HG03066 (cell line): Measurements from ENCODE around the gene USE1.

Experiments used
- ATAC-seq: cut with Tn5 transposase; IDR thresholded peaks from one replicate; pipeline ENCODE4 v1.9.1; 2021; ENCODE audit warnings: low read depth; ENCODE audit not compliant: unreplicated experiment

USE1 gene

GRCh38 chr19:17202713-17203112, 12.4 kb upstream of the USE1 start:
- no peak for ATAC-seq

- ATAC-seq, result no peak
Measured at GRCh38 chr19:17205237-17206140, 9.7 kb upstream of the USE1 start.

DNA sequence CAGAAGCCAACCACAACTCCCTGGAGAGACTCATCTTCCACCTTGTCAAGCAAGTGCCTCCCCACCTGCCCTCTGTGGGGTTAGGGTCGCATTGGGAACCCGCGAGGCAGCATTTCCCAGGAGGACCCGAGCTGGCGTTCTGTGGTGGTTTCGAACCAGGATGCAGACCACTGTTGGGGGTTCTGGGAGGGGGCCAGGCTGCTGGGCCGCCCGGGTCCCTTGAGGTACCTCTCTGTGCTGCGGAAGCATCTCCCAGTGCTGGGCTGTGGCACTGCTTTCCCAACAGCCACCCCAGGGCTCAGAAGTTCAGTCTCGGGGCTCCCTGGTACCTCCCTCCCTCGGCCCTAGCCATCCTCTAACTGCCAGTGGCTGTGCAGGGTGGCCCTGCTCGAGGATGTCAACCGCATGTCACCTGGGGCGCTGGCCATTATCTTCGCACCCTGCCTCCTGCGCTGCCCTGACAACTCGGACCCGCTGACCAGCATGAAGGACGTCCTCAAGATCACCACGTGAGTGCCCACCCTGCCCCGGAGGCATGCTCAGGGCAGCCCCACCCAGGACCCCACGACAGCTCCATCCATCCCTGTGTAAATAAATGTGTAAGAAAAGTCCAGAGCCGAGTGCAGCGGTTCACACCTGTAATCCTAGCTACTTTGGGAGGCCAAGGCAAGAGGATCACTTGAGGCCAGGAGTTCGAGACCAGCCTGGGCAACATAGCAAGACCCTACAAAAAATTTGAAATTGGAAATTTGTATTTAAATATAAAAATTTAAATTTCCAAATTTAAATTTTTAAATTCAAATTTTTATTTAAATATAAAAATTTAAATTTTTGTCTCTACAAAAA, 8.2 kb upstream of the USE1 start:
- ATAC-seq, result no peak

- ATAC-seq, result no peak
Measured at GRCh38 chr19:17209126-17210036, 5.8 kb upstream of the USE1 start.

DNA sequence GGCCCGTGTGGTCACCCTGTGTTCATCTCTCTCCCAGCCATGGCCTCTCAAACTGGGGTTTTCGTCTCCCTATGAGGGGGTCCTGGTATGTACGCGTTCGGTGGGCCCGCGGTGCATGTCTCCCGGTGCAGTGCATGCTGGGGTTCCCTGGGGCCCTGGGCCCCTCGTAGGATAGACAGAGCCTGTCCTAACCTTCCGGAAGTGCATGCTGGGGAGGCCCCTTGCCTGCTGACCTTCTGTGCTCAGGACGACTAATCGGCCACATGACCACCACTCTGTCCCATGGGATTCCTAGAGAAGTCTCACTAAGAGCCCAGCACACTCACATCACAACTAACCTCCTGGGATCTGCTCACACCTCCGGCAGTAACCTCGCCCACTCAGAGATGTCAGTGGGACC, 4.9 kb upstream of the USE1 start:
- no peak for ATAC-seq

DNA sequence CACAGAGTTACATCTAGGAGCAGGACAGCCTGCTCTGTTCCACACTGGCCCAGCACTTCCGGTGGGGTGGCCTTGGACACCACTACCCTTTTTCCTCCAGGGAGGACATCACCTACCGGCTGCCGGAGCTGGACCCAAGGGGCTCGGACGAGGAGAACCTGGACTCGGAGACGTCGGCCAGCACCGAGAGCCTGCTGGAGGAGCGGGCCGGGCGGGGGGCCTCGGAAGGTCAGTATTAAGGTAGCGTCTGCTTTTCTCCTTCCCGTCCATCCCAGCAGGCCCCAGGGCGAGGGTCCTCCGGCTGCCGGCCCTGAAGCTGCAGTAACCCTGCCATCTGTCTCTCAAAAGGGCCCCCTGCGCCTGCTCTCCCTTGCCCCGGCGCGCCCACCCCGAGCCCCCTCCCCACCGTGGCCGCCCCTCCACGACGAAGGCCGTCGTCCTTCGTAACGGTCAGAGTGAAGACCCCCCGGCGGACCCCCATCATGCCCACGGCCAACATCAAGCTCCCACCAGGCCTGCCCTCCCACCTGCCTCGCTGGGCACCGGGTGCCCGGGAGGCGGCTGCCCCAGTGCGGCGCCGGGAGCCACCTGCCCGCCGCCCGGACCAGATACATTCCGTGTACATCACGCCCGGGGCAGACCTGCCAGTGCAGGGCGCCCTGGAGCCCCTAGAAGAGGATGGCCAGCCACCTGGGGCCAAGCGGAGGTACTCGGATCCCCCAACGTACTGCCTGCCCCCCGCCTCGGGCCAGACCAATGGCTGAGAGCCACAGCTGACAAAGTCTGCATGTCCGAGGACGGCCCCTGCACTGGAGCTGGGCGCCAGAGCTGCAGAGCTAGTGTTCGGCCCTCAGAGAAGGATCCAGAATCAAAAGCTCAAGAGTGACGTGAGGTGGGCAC, 3.4 kb upstream of the USE1 start:
- ATAC-seq, result no peak

DNA sequence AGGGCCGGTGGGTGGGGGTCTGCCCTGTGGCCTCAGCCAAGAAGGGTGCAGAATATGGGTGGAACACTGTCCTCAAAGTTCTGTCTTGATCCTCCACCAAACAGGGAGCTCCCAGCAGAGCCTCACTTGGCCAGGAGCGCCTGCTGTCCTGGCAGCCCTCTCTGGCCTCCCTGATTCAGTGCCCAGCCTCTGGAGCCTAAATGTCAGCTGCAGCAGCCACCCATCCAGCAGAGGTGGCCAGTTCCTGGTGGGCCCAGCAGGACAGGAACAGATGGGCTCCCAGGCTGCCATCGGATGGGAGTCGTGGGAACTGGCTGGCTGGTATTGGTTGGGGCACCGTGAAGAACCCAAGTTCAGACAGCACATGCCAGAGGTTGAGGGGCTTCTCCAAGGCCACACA, 1.8 kb upstream of the USE1 start:
- ATAC-seq, result no peak

DNA sequence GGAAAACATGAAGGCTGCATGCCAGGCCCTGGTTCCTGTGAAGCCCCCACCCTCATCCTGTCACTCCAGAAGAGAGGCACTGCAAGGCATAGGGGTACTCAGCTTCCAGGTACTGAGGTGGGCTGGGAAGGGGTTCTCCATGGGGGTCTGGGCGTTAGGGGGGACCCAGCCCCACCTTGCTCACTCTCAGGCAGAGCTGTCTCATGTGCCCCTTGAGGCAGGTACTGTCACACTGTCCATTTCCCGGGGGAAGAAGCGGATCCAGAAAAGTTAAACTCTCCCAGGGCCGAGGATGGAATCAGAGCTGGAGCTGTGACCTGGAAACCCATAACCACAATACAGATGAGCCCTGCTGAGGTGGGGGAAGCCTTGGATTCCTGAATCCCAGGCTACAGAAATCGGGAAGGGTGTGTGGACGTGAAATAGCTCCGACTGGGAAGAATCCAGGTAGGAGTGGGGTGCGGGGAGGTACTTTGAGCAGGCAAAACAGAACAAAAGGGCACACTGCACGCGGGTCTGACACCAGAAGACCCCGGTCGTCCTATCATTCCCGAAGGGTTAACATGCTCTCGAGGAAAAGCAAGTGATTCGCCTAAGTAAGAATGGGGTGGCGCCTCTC, 540 bp upstream of the USE1 start:
- ATAC-seq, result no peak

- no peak for ATAC-seq
Measured at GRCh38 chr19:17216058-17216670, 1.0 kb downstream of the USE1 start.

DNA sequence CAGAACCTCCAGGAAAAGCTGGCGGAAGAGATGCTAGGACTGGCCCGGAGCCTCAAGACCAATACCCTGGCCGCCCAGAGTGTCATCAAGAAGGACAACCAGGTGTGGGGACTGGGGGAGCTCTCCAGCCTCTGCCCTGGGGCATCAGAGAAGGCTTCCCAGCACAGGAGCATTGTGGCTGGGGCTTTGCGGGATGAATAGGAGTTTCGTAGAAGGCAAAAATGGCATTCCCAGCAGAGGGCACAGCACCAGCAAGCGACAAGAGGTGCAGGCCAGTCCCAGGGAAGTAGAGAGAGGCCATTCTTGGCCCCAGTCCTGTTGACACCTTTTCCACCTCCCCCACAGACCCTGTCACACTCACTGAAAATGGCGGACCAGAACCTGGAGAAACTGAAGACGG, 4.1 kb downstream of the USE1 start:
- ATAC-seq, result no peak

DNA sequence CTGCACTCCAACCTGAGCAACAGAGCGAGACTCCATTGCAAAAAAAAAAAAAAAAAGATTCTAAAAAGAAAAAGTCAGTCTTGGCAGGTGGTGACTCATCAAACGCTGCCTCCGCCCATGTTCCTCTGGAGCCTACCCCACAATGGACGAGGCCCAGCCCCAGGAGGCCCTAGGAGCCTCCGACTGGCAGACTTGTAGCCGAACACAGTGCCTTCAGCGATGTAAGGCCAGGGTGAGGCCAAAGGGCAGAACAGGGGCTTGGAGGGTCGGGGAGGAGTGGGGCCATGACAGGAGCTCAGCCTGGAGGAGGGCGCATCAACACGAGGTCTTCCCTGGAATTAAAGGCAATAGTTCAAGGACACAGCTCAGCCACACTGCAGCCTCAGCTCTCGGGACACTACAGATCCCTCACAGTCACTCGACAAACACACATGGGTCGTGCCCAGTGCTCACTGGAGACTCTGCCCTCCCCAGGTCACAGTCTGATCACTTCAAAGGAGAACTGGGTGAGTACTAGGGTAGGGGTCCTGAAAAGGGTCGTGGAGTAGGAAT, 5.1 kb downstream of the USE1 start:
- no peak for ATAC-seq

GRCh38 chr19:17225053-17225452, 9.9 kb downstream of the USE1 start:
- ATAC-seq, result no peak

GRCh38 chr19:17226002-17226933, 11.1 kb downstream of the USE1 start, which contains the start of gene OCEL1:
OCEL1 (plus strand) TSS chr19:17226226; CDS start chr19:17226248, 22 bp downstream.
- peak; percentile 86 for ATAC-seq

- ATAC-seq, result no peak
Measured at GRCh38 chr19:17227798-17228367, 12.7 kb downstream of the USE1 start.

DNA sequence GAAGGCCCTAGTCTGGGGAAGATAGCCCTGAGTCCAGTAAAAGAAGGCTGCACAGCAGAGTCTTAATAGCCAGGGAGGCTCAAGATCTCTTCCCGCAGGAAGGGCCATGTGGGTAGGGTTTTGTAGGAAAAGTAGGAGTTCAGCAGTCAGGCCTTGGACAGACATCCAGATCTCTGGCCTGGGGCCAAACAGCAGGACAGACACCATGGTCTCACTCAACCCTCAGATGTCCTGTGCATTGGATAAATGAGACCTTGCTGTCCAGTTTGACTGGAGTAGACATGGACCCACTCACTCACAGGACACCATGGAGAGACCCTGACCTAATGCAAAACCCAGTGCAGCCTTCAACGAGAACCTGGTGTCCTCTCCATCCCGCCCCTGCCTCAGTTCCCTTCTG, 14.7 kb downstream of the USE1 start:
- no peak for ATAC-seq

- ATAC-seq, result no peak
Measured at GRCh38 chr19:17232258-17232657, 17.1 kb downstream of the USE1 start.

- no peak for ATAC-seq
Measured at GRCh38 chr19:17234911-17235299, 19.7 kb downstream of the USE1 start.
